Posterior vena cava (tissue), 2 donors: ENCODE data around the gene CHRNA9. TPM values are rescaled to one million over a fixed set of nuclear protein-coding genes. Genes with fewer than 3 reads are reported as not detected.
A peak's percentile ranks its signal among the peaks of the same experiment; 100 is the strongest.

Experiments
- DNase-seq: peaks from one replicate; pipeline ENCODE4 v3.0.0-alpha.2; 2020; ENCODE audit warnings: low spot score
- intact Hi-C, 2 donors: fragments of 100-400 bp; cut with DNase I; formaldehyde crosslinking; loops; one replicate each; pipeline versions ENCODE4 v1.14.1 to v1.14.2; 2022 to 2023
- total RNA-seq, 2 donors: library from RNA; stranded (reverse); fragmentation: NEBNext Ultra II Directional; extraction: Animal tissue kit (Norgen Biotek cat#: 25700); gene quantifications; one replicate each; pipeline ENCODE4 v1.2.1, GENCODE V29; 2021
- donor health status: DM: yes; HTN: yes; CAD: no.
- donor health status: DM: yes; HTN: yes; CAD: no.

CHRNA9 gene
- total RNA-seq, 2 donors from 2014 or later, result not detected

GRCh38 chr4:40307627-40308497 lies 27.3 kb upstream of the CHRNA9 start:
- intact Hi-C loops, result no loop called here
- no peak for DNase-seq

GRCh38 chr4:40308528-40309122 lies 26.5 kb upstream of the CHRNA9 start:
- no peak for DNase-seq
- intact Hi-C loops, result no loop called here

GRCh38 chr4:40309250-40309774 lies 25.8 kb upstream of the CHRNA9 start:
- DNase-seq, result peak; percentile 96
- intact Hi-C loops, result no loop called here

GRCh38 chr4:40310225-40310624 lies 24.9 kb upstream of the CHRNA9 start:
- intact Hi-C loops, result loop anchor here in 1 of 2 donors (5.0 kb wide), 1 partner anchor 163 kb away; no protein-coding TSS in a partner anchor
- DNase-seq, result no peak

GRCh38 chr4:40311811-40312346 lies 23.3 kb upstream of the CHRNA9 start:
- intact Hi-C loops, result loop anchor here in 1 of 2 donors (5.0 kb wide), 1 partner anchor 165 kb away; no protein-coding TSS in a partner anchor
- DNase-seq, result no peak

- intact Hi-C loops, result loop anchor here in 1 of 2 donors (5.0 kb wide), 1 partner anchor 168 kb away; no protein-coding TSS in a partner anchor
- no peak for DNase-seq
Observed at GRCh38 chr4:40314951-40315350, 20.2 kb upstream of the CHRNA9 start.

GRCh38 chr4:40316333-40316781 lies 18.8 kb upstream of the CHRNA9 start:
- DNase-seq, result no peak
- intact Hi-C loops, result no loop called here

GRCh38 chr4:40316782-40317635 lies 18.1 kb upstream of the CHRNA9 start:
- DNase-seq, result no peak
- intact Hi-C loops, result no loop called here

GRCh38 chr4:40317916-40318658 lies 17.0 kb upstream of the CHRNA9 start:
- intact Hi-C loops, result no loop called here
- DNase-seq, result no peak

- no peak for DNase-seq
- intact Hi-C loops, result no loop called here
Observed at GRCh38 chr4:40321574-40322275, 13.4 kb upstream of the CHRNA9 start.

GRCh38 chr4:40322811-40323210 lies 12.3 kb upstream of the CHRNA9 start:
- no peak for DNase-seq
- intact Hi-C loops, result no loop called here

GRCh38 chr4:40323866-40324265 lies 11.3 kb upstream of the CHRNA9 start:
- no peak for DNase-seq
- intact Hi-C loops, result no loop called here

GRCh38 chr4:40325406-40326019 lies 9.6 kb upstream of the CHRNA9 start:
- DNase-seq, result no peak
- intact Hi-C loops, result no loop called here

- no peak for DNase-seq
- intact Hi-C loops, result no loop called here
Observed at GRCh38 chr4:40327340-40327739, 7.8 kb upstream of the CHRNA9 start.

- DNase-seq, result no peak
- intact Hi-C loops, result no loop called here
Observed at GRCh38 chr4:40328383-40328782, 6.8 kb upstream of the CHRNA9 start.

GRCh38 chr4:40329805-40330204 lies 5.3 kb upstream of the CHRNA9 start:
- intact Hi-C loops, result no loop called here

GRCh38 chr4:40330536-40330935 lies 4.6 kb upstream of the CHRNA9 start:
- no peak for DNase-seq
- intact Hi-C loops, result no loop called here

More at GRCh38 chr4:40329805-40330204, 5.3 kb upstream of the CHRNA9 start:
- DNase-seq, result no peak
